Measurements from ENCODE around the gene FCHSD2.
"Not testable (repeated sequence)": the region's sequence is repeated elsewhere in the genome, so short reads cannot be mapped to it uniquely, and the experiment has no call there.

The FCHSD2 gene

DNA sequence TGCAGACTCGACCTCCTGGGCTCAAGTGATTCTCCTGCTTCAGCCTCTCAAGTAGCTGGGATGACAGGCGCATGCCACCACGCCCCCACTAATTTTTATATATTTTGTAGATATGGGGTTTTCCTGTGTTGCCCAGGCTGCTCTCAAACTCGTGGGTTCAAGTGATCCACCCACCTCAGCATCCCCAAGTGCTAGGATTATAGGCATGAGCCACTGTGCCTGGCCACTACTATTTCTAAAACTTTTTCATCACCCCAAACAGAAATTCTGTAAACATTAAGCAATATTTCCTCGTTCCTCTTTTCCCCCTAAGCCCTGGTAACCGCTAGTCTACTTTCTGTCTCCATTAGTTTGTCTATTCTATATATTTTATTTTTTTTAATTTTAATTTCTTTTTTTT lies 336.9 kb downstream of the FCHSD2 start:
- H3K27ac ChIP-seq (ENCODE audit: insufficient read depth, low read length, poor library complexity, severe bottlenecking) = no peak overlapping the region
- H3K4me3 ChIP-seq (ENCODE audit: insufficient read depth, low read depth, low read length, poor library complexity, severe bottlenecking) = no peak overlapping the region
- no peaks in the 10 kb centered on the region for H3K9me3 ChIP-seq (ENCODE audit: control insufficient read depth, low read length)
- peaks cover 4% of the 10 kb centered on the region for H3K36me3 ChIP-seq (ENCODE audit: control insufficient read depth, insufficient read depth, low read length)
- no peaks in the 10 kb centered on the region for H3K4me1 ChIP-seq (ENCODE audit: control insufficient read depth, insufficient read depth, low read length, poor library complexity, severe bottlenecking)
- H3K27me3 ChIP-seq (replicated peaks; ENCODE audit: control insufficient read depth, insufficient read depth, low read length, poor library complexity, severe bottlenecking) = no peaks in the 10 kb centered on the region
- no peak for DNase-seq

DNA sequence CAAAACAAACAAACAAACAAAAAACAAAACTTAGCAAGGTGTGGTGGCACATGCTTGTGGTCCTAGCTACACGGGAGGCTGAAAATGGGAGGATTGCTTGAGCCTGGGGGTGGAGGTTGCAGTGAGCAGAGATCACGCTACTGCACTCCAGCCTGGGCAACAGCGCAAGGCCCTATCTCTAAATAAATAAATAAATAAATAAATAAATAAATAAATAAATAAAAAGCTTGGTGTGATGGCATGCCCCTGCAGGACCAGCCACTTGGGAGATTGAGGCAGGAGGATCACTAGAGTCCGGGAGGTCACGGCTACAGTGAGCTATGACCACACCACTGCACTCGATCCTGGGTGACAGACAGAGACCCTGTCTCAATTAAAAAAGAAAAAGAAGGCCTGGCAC lies 339.3 kb downstream of the FCHSD2 start:
- H3K9me3 ChIP-seq (ENCODE audit: control insufficient read depth, low read length) = no peaks in the 10 kb centered on the region
- no peak for DNase-seq
- H3K4me1 ChIP-seq (ENCODE audit: control insufficient read depth, insufficient read depth, low read length, poor library complexity, severe bottlenecking) = no peaks in the 10 kb centered on the region
- H3K27me3 ChIP-seq (replicated peaks; ENCODE audit: control insufficient read depth, insufficient read depth, low read length, poor library complexity, severe bottlenecking) = no peaks in the 10 kb centered on the region
- H3K27ac ChIP-seq (ENCODE audit: insufficient read depth, low read length, poor library complexity, severe bottlenecking) = no peak overlapping the region
- no peak overlapping the region for H3K4me3 ChIP-seq (ENCODE audit: insufficient read depth, low read depth, low read length, poor library complexity, severe bottlenecking)
- no peaks in the 10 kb centered on the region for H3K36me3 ChIP-seq (ENCODE audit: control insufficient read depth, insufficient read depth, low read length)

DNA sequence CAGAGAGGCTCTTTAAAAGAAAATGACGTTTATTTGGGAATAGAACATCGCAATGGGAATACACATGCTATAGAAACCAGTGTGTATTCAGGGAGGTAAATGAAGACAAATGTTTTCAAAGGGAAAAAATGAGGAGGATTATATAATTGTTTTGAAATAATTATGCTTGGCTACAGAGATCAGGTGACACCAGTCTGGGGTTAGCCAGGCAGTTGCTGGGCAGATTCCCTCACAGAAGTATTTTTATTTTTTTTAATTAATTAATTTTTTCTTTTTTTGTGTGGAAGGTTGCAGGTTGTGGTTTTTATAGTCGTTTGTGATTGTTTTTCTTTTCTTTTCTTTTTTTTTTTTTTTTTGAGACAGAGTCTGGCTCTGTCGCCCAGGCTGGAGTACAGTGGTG lies 342.7 kb downstream of the FCHSD2 start:
- DNase-seq = no peak

GRCh38 chr11:72798361-72798760 lies 343.8 kb downstream of the FCHSD2 start:
- H3K4me3 ChIP-seq (ENCODE audit: insufficient read depth, low read depth, low read length, poor library complexity, severe bottlenecking) = no peak overlapping the region
- H3K9me3 ChIP-seq (ENCODE audit: control insufficient read depth, low read length) = no peaks in the 10 kb centered on the region
- H3K4me1 ChIP-seq (ENCODE audit: control insufficient read depth, insufficient read depth, low read length, poor library complexity, severe bottlenecking) = peaks cover 7% of the 10 kb centered on the region
- H3K36me3 ChIP-seq (ENCODE audit: control insufficient read depth, insufficient read depth, low read length) = no peaks in the 10 kb centered on the region
- no peaks in the 10 kb centered on the region for H3K27me3 ChIP-seq (replicated peaks; ENCODE audit: control insufficient read depth, insufficient read depth, low read length, poor library complexity, severe bottlenecking)
- DNase-seq = no peak
- H3K27ac ChIP-seq (ENCODE audit: insufficient read depth, low read length, poor library complexity, severe bottlenecking) = no peak overlapping the region

More for the DNA sequence above, 342.7 kb downstream of the FCHSD2 start:
- H3K4me3 ChIP-seq (ENCODE audit: insufficient read depth, low read depth, low read length, poor library complexity, severe bottlenecking) = no peak overlapping the region
- H3K9me3 ChIP-seq (ENCODE audit: control insufficient read depth, low read length) = no peaks in the 10 kb centered on the region
- no peaks in the 10 kb centered on the region for H3K36me3 ChIP-seq (ENCODE audit: control insufficient read depth, insufficient read depth, low read length)
- no peak overlapping the region for H3K27ac ChIP-seq (ENCODE audit: insufficient read depth, low read length, poor library complexity, severe bottlenecking)
- no peaks in the 10 kb centered on the region for H3K27me3 ChIP-seq (replicated peaks; ENCODE audit: control insufficient read depth, insufficient read depth, low read length, poor library complexity, severe bottlenecking)
- H3K4me1 ChIP-seq (ENCODE audit: control insufficient read depth, insufficient read depth, low read length, poor library complexity, severe bottlenecking) = peaks cover 2% of the 10 kb centered on the region

GRCh38 chr11:72793425-72794367 lies 348.4 kb downstream of the FCHSD2 start, which contains the start of gene STARD10:
TSS of gene STARD10 (minus strand) at chr11:72794047. CDS start at chr11:72781181, 12,866 bp downstream.
- Histone ChIP-seq H3K27ac (ENCODE audit: insufficient read depth, low read length, poor library complexity, severe bottlenecking) (peak within 1 kb of the TSS; percentile 100), H3K4me3 (ENCODE audit: insufficient read depth, low read depth, low read length, poor library complexity, severe bottlenecking) (peak within 1 kb of the TSS; percentile 74), H3K9me3 (ENCODE audit: control insufficient read depth, low read length) (no peaks in the 10 kb centered on the region), H3K36me3 (ENCODE audit: control insufficient read depth, insufficient read depth, low read length) (no peaks in the 10 kb centered on the region), H3K27me3 (replicated peaks; ENCODE audit: control insufficient read depth, insufficient read depth, low read length, poor library complexity, severe bottlenecking) (no peaks in the 10 kb centered on the region), H3K4me1 (ENCODE audit: control insufficient read depth, insufficient read depth, low read length, poor library complexity, severe bottlenecking) (peaks cover 16% of the 10 kb centered on the region)
- peak; percentile 87 to 91 (median 88) for DNase-seq

GRCh38 chr11:72793076-72793424 lies 349.1 kb downstream of the FCHSD2 start:
- Histone ChIP-seq H3K9me3 (ENCODE audit: control insufficient read depth, low read length) (no peaks in the 10 kb centered on the region), H3K27me3 (replicated peaks; ENCODE audit: control insufficient read depth, insufficient read depth, low read length, poor library complexity, severe bottlenecking) (no peaks in the 10 kb centered on the region), H3K4me3 (ENCODE audit: insufficient read depth, low read depth, low read length, poor library complexity, severe bottlenecking) (peak overlapping the region; percentile 74), H3K36me3 (ENCODE audit: control insufficient read depth, insufficient read depth, low read length) (no peaks in the 10 kb centered on the region), H3K27ac (ENCODE audit: insufficient read depth, low read length, poor library complexity, severe bottlenecking) (peak overlapping the region; percentile 100), H3K4me1 (ENCODE audit: control insufficient read depth, insufficient read depth, low read length, poor library complexity, severe bottlenecking) (peaks cover 16% of the 10 kb centered on the region)
- DNase-seq = no peak

DNA sequence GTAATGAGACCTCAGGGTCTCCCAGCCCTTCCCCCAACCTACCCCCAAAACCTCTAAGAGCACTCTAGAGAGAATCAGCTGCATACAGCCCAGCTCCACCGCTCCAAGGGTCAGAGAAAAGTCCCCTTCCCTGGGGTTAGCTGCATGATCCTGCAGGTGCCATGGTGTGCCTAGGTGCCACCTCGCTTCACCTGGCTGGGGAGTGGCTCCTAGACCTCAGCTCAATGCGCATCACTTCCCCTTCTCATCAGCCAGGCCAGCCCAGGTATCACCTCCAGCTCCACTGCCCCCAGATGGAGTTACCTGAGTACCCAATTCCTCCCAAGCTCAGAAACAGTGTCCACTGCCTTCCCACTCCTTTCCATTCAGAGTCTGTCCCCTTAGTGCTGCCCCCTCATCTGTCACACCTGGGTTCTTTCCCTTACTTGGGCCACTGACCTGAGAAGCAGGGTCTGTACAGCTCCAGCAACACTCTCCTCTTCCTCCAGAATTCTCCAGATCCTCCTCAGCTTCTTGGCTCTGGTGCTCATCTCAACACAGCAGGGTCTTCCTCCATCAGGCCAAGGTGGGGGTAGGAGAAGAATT lies 349.6 kb downstream of the FCHSD2 start:
- Histone ChIP-seq H3K27me3 (replicated peaks; ENCODE audit: control insufficient read depth, insufficient read depth, low read length, poor library complexity, severe bottlenecking) (no peaks in the 10 kb centered on the region), H3K27ac (ENCODE audit: insufficient read depth, low read length, poor library complexity, severe bottlenecking) (peak overlapping the region; percentile 100), H3K4me1 (ENCODE audit: control insufficient read depth, insufficient read depth, low read length, poor library complexity, severe bottlenecking) (peaks cover 16% of the 10 kb centered on the region), H3K9me3 (ENCODE audit: control insufficient read depth, low read length) (no peaks in the 10 kb centered on the region), H3K4me3 (ENCODE audit: insufficient read depth, low read depth, low read length, poor library complexity, severe bottlenecking) (no peak overlapping the region), H3K36me3 (ENCODE audit: control insufficient read depth, insufficient read depth, low read length) (no peaks in the 10 kb centered on the region)
- no peak for DNase-seq

- H3K9me3 ChIP-seq (ENCODE audit: control insufficient read depth, low read length); H3K27ac ChIP-seq (ENCODE audit: insufficient read depth, low read length, poor library complexity, severe bottlenecking); H3K27me3 ChIP-seq (replicated peaks; ENCODE audit: control insufficient read depth, insufficient read depth, low read length, poor library complexity, severe bottlenecking); H3K36me3 ChIP-seq (ENCODE audit: control insufficient read depth, insufficient read depth, low read length); DNase-seq; H3K4me3 ChIP-seq (ENCODE audit: insufficient read depth, low read depth, low read length, poor library complexity, severe bottlenecking): not testable (repeated sequence)
- peaks cover 16% of the 10 kb centered on the region for H3K4me1 ChIP-seq (ENCODE audit: control insufficient read depth, insufficient read depth, low read length, poor library complexity, severe bottlenecking)
Measured at GRCh38 chr11:72791228-72791627, 350.9 kb downstream of the FCHSD2 start.

DNA sequence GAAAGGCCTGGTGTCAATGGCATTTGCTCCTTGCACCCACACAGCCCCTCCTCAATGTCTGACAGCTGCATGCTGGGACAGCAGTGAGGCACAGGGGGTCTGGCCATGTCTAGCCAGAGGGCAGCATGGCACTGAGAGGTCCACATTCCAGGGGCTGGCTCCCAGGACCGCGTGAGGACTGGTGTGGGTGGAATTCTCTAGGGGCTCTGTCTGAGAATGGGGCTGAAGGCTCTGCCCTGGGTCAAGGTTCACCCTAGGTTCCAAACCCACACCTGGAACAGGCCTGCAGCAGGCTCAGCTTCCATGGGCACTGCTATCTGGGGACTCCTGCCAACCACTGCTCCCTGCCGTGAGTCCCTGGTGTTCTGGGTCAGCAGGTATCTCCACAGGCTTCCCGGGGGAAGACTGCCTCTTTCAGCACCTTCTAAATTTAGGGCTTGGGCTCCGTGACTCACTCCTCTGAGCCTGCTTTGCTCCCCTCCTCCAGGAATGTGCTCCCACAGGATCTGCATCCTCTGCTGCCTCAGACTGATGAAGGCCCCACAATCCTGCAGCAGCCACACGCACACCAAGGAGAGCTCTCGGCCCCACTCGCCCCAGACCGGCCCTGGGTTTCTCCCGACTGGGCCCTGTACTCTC lies 352.5 kb downstream of the FCHSD2 start:
- Histone ChIP-seq H3K4me3 (ENCODE audit: insufficient read depth, low read depth, low read length, poor library complexity, severe bottlenecking) (no peak overlapping the region), H3K27me3 (replicated peaks; ENCODE audit: control insufficient read depth, insufficient read depth, low read length, poor library complexity, severe bottlenecking) (no peaks in the 10 kb centered on the region), H3K27ac (ENCODE audit: insufficient read depth, low read length, poor library complexity, severe bottlenecking) (no peak overlapping the region), H3K36me3 (ENCODE audit: control insufficient read depth, insufficient read depth, low read length) (no peaks in the 10 kb centered on the region), H3K9me3 (ENCODE audit: control insufficient read depth, low read length) (no peaks in the 10 kb centered on the region), H3K4me1 (ENCODE audit: control insufficient read depth, insufficient read depth, low read length, poor library complexity, severe bottlenecking) (peaks cover 16% of the 10 kb centered on the region)
- no peak for DNase-seq

DNA sequence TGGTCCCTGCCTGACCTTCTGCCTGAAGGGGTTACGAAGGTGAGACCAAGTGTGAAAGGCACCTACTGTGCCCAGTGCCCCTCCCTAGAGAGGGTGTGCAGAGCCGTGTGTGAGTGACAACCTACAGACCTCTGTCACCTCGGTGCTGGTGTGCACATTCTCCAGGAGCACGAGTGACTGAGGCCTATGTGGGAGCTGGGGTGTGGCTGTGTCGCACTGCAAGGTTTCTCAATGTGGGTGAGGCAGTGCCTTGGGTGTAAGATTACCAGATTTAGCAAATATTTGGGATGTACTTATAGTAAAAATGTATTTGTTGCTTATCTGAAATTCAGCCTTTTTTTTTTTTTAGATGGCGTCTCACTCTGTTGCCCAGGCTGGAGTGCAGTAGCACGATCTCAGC lies 353.9 kb downstream of the FCHSD2 start:
- H3K4me1 ChIP-seq (ENCODE audit: control insufficient read depth, insufficient read depth, low read length, poor library complexity, severe bottlenecking) = peaks cover 7% of the 10 kb centered on the region
- no peak overlapping the region for H3K4me3 ChIP-seq (ENCODE audit: insufficient read depth, low read depth, low read length, poor library complexity, severe bottlenecking)
- no peaks in the 10 kb centered on the region for H3K27me3 ChIP-seq (replicated peaks; ENCODE audit: control insufficient read depth, insufficient read depth, low read length, poor library complexity, severe bottlenecking)
- H3K27ac ChIP-seq (ENCODE audit: insufficient read depth, low read length, poor library complexity, severe bottlenecking) = no peak overlapping the region
- H3K36me3 ChIP-seq (ENCODE audit: control insufficient read depth, insufficient read depth, low read length) = no peaks in the 10 kb centered on the region
- no peak for DNase-seq
- H3K9me3 ChIP-seq (ENCODE audit: control insufficient read depth, low read length) = no peaks in the 10 kb centered on the region

Measured in effector memory CD4-positive, alpha-beta T cell (primary cell).